K562 (cell line): ENCODE results near the gene PTTG1IP. TPM values are rescaled to one million over a fixed set of nuclear protein-coding genes. Genes with fewer than 3 reads are reported as not detected.

ENCODE experiments used
- ATAC-seq: fragments of 200-7000 bp; cut with Tn5 transposase; 3 replicates; pipeline ENCODE4 v1.9.1; 2020; ENCODE audit warnings: moderate library complexity
- BruUV-seq: library from RNA; stranded (reverse); fragments of 400-500 nt; replicated peaks from 2 replicates; lab custom pipeline; 2021; lab: Mats Ljungman, UMichigan
- CTCF ChIA-PET: fragments of 300-600 bp; formaldehyde crosslinking; extraction: SDS; loops from one replicate; lab custom pipeline; 2021; ENCODE audit warnings: low intra/inter-chr PET ratio; lab: Yijun Ruan, JAX
- POLR2A ChIA-PET: fragments of 300-600, 350-650 bp; sonication (Branson Sonifier 250); formaldehyde crosslinking; extraction: SDS; loops from one replicate; lab custom pipeline; 2021; ENCODE audit warnings: antibody characterized with exemption, inconsistent platforms; lab: Yijun Ruan, JAX
- DNase-seq, 4 experiments: peaks; one replicate each; pipeline versions ENCODE4 v3.0.0 to v3.0.0-alpha.2; 2011 to 2018; ENCODE audit warnings: low spot score in 3 of 4, mixed read lengths in 3 of 4; ENCODE audit errors: extremely low read depth in 1 of 4
- FAIRE-seq: peaks from 2 replicates; lab custom pipeline; 2011; peaks lifted over from hg19 to GRCh38; lab: Jason Lieb, UNC
- H2AFZ ChIP-seq: 2 replicates; pipeline ENCODE4 v1.6.0; 2011; ENCODE audit warnings: low read depth, low read length, control low read depth, inconsistent platforms
- H3K27ac ChIP-seq: fragments of 200-600 bp; 3 replicates; pipeline ENCODE4 v1.8.0; 2011; ENCODE audit warnings: low read depth, mild to moderate bottlenecking, control low read depth, inconsistent platforms, low read length, moderate library complexity, mixed read lengths; ENCODE audit errors: extremely low read depth
- H3K27me3 ChIP-seq, 2 experiments: fragments of 300-600 bp in 1 of 2; 2 replicates in 1 of 2; 3 replicates in 1 of 2; pipeline versions ENCODE4 v1.6.0 to v1.8.0; 2011; ENCODE audit warnings: inconsistent platforms in 2 of 2, low read length in 2 of 2, mild to moderate bottlenecking in 1 of 2, mixed read lengths in 1 of 2, moderate library complexity in 1 of 2; ENCODE audit not compliant: control insufficient read depth in 2 of 2, insufficient read depth in 2 of 2
- H3K36me3 ChIP-seq: fragments of 300-600 bp; 3 replicates; pipeline ENCODE4 v1.8.0; 2011; ENCODE audit warnings: mild to moderate bottlenecking, low read length, inconsistent platforms; ENCODE audit not compliant: control insufficient read depth, insufficient read depth
- H3K4me1 ChIP-seq, 2 experiments: fragments of 200-600 bp in 1 of 2; replicated peaks in 1 of 2; 2 replicates in 1 of 2; 3 replicates in 1 of 2; pipeline versions ENCODE4 v1.5.1 to v1.8.0; 2011; ENCODE audit warnings: inconsistent platforms in 2 of 2, low read length in 2 of 2, mild to moderate bottlenecking in 1 of 2, mixed read lengths in 1 of 2, moderate library complexity in 1 of 2; ENCODE audit not compliant: control insufficient read depth in 2 of 2, insufficient read depth in 2 of 2
- H3K4me2 ChIP-seq: 2 replicates; pipeline ENCODE4 v1.6.1; 2011; ENCODE audit warnings: low read length, control low read depth, inconsistent platforms, mixed read lengths; ENCODE audit not compliant: insufficient read depth
- H3K4me3 ChIP-seq: fragments of 200-600 bp; sonication (generic), shearing (Covaris generic); 2 replicates; pipeline ENCODE4 v1.5.1; 2016; ENCODE audit warnings: control low read depth, inconsistent platforms
- H3K79me2 ChIP-seq: fragments of 200-600 bp; 3 replicates; pipeline ENCODE4 v1.8.0; 2011; ENCODE audit warnings: low read length, inconsistent platforms; ENCODE audit not compliant: control insufficient read depth, insufficient read depth
- H3K9ac ChIP-seq, 2 experiments: 2 replicates each; pipeline versions ENCODE4 v1.6.0 to v1.6.1; 2011; ENCODE audit warnings: low read depth in 2 of 2, low read length in 2 of 2, control low read depth in 1 of 2, inconsistent platforms in 1 of 2, mild to moderate bottlenecking in 1 of 2, mixed read lengths in 1 of 2; ENCODE audit not compliant: insufficient read depth in 1 of 2
- H3K9me1 ChIP-seq: one replicate; pipeline ENCODE4 v1.6.0; 2011; ENCODE audit warnings: inconsistent platforms, mild to moderate bottlenecking, low read length, moderate library complexity; ENCODE audit not compliant: control insufficient read depth, insufficient read depth
- H3K9me3 ChIP-seq: replicated peaks from 2 replicates; pipeline ENCODE4 v1.5.1; 2011; ENCODE audit warnings: low read depth, low read length, inconsistent platforms; ENCODE audit not compliant: control insufficient read depth, insufficient read depth
- H4K20me1 ChIP-seq: replicated peaks from 2 replicates; pipeline ENCODE4 v1.6.1; 2011; ENCODE audit warnings: low read length, inconsistent platforms, mixed read lengths; ENCODE audit not compliant: control insufficient read depth, insufficient read depth
- FUS ChIP-seq: fragments of 200-400 bp; formaldehyde crosslinking; optimal IDR thresholded peaks from 2 replicates; pipeline ENCODE3; 2017; ENCODE audit warnings: low read depth, low read length
- GABPB1 ChIP-seq: sonication (generic); formaldehyde crosslinking; IDR thresholded peaks from 2 replicates; pipeline ENCODE4 v1.8.0; 2022; ENCODE audit warnings: mild to moderate bottlenecking, missing genetic modification reagents
- JUN ChIP-seq, 2 experiments: sonication (generic) in 1 of 2; formaldehyde crosslinking in 1 of 2; IDR thresholded peaks; 2 replicates each; pipeline versions ENCODE4 v1.6.1 to v1.8.0; 2012 to 2022; ENCODE audit warnings: borderline replicate concordance in 2 of 2, mild to moderate bottlenecking in 2 of 2, improper control_type of control experiment in 1 of 2, low read depth in 1 of 2, low read length in 1 of 2, missing genetic modification reagents in 1 of 2
- MTA1 ChIP-seq: fragments of 450-650 bp; IDR thresholded peaks from 2 replicates; pipeline ENCODE4 v1.6.1; 2017; ENCODE audit warnings: borderline replicate concordance
- PPARD ChIP-seq: fragments of 250-450 bp; sonication (Bioruptor Pico); IDR thresholded peaks from 2 replicates; pipeline ENCODE4 v1.8.0; 2022; ENCODE audit warnings: inconsistent platforms, mild to moderate bottlenecking, moderate library complexity
- RAD21 ChIP-seq, 2 experiments: fragments of 250-450 bp in 1 of 2; fragments of 450-650 bp in 1 of 2; sonication (Bioruptor Pico) in 1 of 2; formaldehyde crosslinking in 1 of 2; IDR thresholded peaks in 1 of 2; conservative IDR thresholded peaks in 1 of 2; 2 replicates each; pipeline versions ENCODE4 v1.4.0 to v1.8.0; 2020 to 2022; ENCODE audit warnings: mild to moderate bottlenecking in 2 of 2, moderate library complexity in 1 of 2
- SRF ChIP-seq, 2 experiments: fragments of 250-450, 450-650 bp in 1 of 2; sonication (Bioruptor Pico) in 1 of 2; sonication (generic) in 1 of 2; formaldehyde crosslinking; IDR thresholded peaks; 2 replicates each; pipeline versions ENCODE4 v1.5.0 to v1.5.1; 2020 to 2022; ENCODE audit warnings: mild to moderate bottlenecking in 1 of 2, missing genetic modification reagents in 1 of 2
- WGBS: fragments of 100-300 bp; shearing (Covaris generic); methylation state at CpG from one replicate; pipeline ENCODE4 v1.1.6; 2016; ENCODE audit warnings: low coverage, mixed read lengths; ENCODE audit not compliant: insufficient coverage; ENCODE audit errors: missing lambda C conversion rate; 5-methylcytosine and 5-hydroxymethylcytosine counted together
- in situ Hi-C: fragments of 300-500 bp; cut with MboI; formaldehyde crosslinking; loops from 4 replicates; pipeline ENCODE4 v1.15.0; 2018; ENCODE audit warnings: inconsistent platforms, mixed read lengths
- intact Hi-C: fragments of 100-400 bp; cut with micrococcal nuclease; formaldehyde crosslinking; loops from 2 replicates; pipeline ENCODE4 v1.14.2; 2022
- polyA plus RNA-seq, 8 experiments: library from polyadenylated mRNA; depleted of rRNA in 4 of 8; stranded (reverse) in 5 of 8; unstranded in 3 of 8; fragments of >200 nt; fragmentation: Nextera tagmentation in 2 of 8; fragmentation: Illumina TruSeq in 1 of 8; extraction: Ambion mirVana in 2 of 8; extraction: Trizol in 1 of 8; gene quantifications; 2 replicates each; pipeline versions ENCODE4 v1.2.1 to v1.2.3, GENCODE V29; 2011 to 2014; ENCODE audit warnings: inconsistent platforms in 1 of 8, missing spikeins in 1 of 8
- total RNA-seq, 7 experiments: library from RNA; depleted of rRNA in 6 of 7; stranded (reverse); fragments of >200 nt in 6 of 7; fragmentation: Illumina TruSeq in 2 of 7; extraction: Trizol in 2 of 7; gene quantifications; 2 replicates each; pipeline versions ENCODE4 v1.2.1 to v1.2.3, GENCODE V29; 2011 to 2021; ENCODE audit warnings: low replicate concordance in 1 of 7
- TF ChIP-seq, protein P1 (sequence below), 2 experiments: fragments of 450-650 bp; formaldehyde crosslinking in 1 of 2; IDR thresholded peaks; 2 replicates each; pipeline versions ENCODE4 v1.4.0 to v1.6.1; 2014 to 2020; ENCODE audit warnings: mild to moderate bottlenecking in 2 of 2, borderline replicate concordance in 1 of 2, low read depth in 1 of 2
- TF ChIP-seq, protein P2 (sequence below): fragments of 200-400 bp; formaldehyde crosslinking; IDR thresholded peaks from 2 replicates; pipeline ENCODE4 v1.6.1; 2017; ENCODE audit warnings: mild to moderate bottlenecking, low read depth, low read length, moderate library complexity

Gene PTTG1IP
- total and polyA plus RNA-seq, 9 of the 15 experiments (the other 6 are each of a cell fraction or from before 2014, with no cell fraction given) = 5.0 to 99.3 (median 82.4) TPM

DNA sequence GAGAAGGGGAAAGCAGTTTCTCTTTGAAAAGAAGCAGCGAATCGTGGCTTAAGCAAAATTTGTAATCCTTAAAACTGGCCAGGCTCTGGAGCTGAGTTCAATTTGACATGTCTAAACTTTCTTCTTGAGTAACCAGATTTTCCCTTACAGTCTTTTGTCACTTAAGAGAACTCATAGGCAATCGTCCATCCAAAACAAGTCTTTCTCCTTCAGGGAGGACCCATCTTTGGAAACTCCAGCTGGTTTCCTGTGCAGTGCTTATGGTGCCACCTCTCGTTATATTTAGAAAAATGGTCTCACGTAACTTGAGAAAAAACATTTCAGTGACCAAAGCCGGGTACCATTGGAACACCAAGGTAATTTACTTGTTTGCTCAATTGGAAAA lies 1.8 kb upstream of the PTTG1IP start:
- H3K27ac ChIP-seq = no peak overlapping the region
- 0 out of 4 replicates have a peak overlapping the region, but pooled peaks of 1 of the 2 experiments have one; percentile 74 for H3K9ac ChIP-seq
- BruUV-seq = no TSS peak
- H3K9me3 ChIP-seq = no peaks in the 10 kb centered on the region
- FAIRE-seq = peak; percentile 72
- peaks cover 40 to 48% of the 10 kb centered on the region in 2 experiments for H3K4me1 ChIP-seq
- 51% methylated on average over 6 of the region's 6 CpGs for WGBS
- in situ Hi-C loops (no loop called here), intact Hi-C loops (loop anchor here (2.0 kb wide), 1 partner anchor 73 kb away; no protein-coding TSS in a partner anchor)
- CTCF ChIA-PET = interaction anchor here (1.1 kb wide), 1 partner anchor 75 kb away, joined by 5 read pairs; no protein-coding TSS in a partner anchor
- peak in 1 of 4 experiments; percentile 51 for DNase-seq
- H3K4me3 ChIP-seq = no peak overlapping the region
- peak overlapping the region; percentile 78 for H2AFZ ChIP-seq
- POLR2A ChIA-PET = interaction anchor here (0.6 to 2.1 kb wide), 4 partner anchors 19 to 74 kb away, joined by 4 to 5 read pairs (median 4); partner anchors contain the start of gene UBE2G2
- H3K4me2 ChIP-seq = peak overlapping the region; percentile 85; the same call in 1 of the 2 replicates
- no peaks in the 10 kb centered on the region for H3K27me3 ChIP-seq
- peaks cover 32% of the 10 kb centered on the region for H3K79me2 ChIP-seq
- H3K36me3 ChIP-seq = no peaks in the 10 kb centered on the region
- ATAC-seq = no peak
- H4K20me1 ChIP-seq = peaks cover 25% of the 10 kb centered on the region
- H3K9me1 ChIP-seq = peaks cover 15% of the 10 kb centered on the region
- TF ChIP-seq MTA1 (no peak), RAD21 (CRISPR knock-in tag; conservative IDR thresholded peaks at IDR 0.05 in 1 of 2, IDR thresholded peaks at IDR 0.05 in 1 of 2) (peak; percentile 59 to 65), GABPB1 (CRISPR knock-in tag) (no peak), PPARD (CRISPR knock-in tag) (no peak), JUN (IDR thresholded peaks at IDR 0.05; ENCODE audit: borderline replicate concordance, low read depth, low read length) (0 out of 2 replicates have a peak, but pooled peaks have one; percentile 7), JUN (CRISPR knock-in tag; IDR thresholded peaks at IDR 0.05; ENCODE audit: borderline replicate concordance) (no peak), FUS (no peak), SRF (CRISPR knock-in tag; IDR thresholded peaks at IDR 0.05) (peak in 1 of 2 experiments; percentile 47; a peak in 1 of 4 replicates)
- TF ChIP-seq, protein P1, sequence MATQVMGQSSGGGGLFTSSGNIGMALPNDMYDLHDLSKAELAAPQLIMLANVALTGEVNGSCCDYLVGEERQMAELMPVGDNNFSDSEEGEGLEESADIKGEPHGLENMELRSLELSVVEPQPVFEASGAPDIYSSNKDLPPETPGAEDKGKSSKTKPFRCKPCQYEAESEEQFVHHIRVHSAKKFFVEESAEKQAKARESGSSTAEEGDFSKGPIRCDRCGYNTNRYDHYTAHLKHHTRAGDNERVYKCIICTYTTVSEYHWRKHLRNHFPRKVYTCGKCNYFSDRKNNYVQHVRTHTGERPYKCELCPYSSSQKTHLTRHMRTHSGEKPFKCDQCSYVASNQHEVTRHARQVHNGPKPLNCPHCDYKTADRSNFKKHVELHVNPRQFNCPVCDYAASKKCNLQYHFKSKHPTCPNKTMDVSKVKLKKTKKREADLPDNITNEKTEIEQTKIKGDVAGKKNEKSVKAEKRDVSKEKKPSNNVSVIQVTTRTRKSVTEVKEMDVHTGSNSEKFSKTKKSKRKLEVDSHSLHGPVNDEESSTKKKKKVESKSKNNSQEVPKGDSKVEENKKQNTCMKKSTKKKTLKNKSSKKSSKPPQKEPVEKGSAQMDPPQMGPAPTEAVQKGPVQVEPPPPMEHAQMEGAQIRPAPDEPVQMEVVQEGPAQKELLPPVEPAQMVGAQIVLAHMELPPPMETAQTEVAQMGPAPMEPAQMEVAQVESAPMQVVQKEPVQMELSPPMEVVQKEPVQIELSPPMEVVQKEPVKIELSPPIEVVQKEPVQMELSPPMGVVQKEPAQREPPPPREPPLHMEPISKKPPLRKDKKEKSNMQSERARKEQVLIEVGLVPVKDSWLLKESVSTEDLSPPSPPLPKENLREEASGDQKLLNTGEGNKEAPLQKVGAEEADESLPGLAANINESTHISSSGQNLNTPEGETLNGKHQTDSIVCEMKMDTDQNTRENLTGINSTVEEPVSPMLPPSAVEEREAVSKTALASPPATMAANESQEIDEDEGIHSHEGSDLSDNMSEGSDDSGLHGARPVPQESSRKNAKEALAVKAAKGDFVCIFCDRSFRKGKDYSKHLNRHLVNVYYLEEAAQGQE (IDR thresholded peaks at IDR 0.05; ENCODE audit: borderline replicate concordance) = peak; percentile 32; the same call in 1 of the 2 replicates
- TF ChIP-seq, protein P1 (CRISPR knock-in tag; IDR thresholded peaks at IDR 0.05; ENCODE audit: low read depth) = no peak
- TF ChIP-seq, protein P2, sequence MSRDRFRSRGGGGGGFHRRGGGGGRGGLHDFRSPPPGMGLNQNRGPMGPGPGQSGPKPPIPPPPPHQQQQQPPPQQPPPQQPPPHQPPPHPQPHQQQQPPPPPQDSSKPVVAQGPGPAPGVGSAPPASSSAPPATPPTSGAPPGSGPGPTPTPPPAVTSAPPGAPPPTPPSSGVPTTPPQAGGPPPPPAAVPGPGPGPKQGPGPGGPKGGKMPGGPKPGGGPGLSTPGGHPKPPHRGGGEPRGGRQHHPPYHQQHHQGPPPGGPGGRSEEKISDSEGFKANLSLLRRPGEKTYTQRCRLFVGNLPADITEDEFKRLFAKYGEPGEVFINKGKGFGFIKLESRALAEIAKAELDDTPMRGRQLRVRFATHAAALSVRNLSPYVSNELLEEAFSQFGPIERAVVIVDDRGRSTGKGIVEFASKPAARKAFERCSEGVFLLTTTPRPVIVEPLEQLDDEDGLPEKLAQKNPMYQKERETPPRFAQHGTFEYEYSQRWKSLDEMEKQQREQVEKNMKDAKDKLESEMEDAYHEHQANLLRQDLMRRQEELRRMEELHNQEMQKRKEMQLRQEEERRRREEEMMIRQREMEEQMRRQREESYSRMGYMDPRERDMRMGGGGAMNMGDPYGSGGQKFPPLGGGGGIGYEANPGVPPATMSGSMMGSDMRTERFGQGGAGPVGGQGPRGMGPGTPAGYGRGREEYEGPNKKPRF = no peak
